Transverse colon (tissue), 4 donors: ENCODE results near the gene TAS2R3. TPM values are rescaled to one million over a fixed set of nuclear protein-coding genes. Genes with fewer than 3 reads are reported as not detected.
A peak's percentile ranks its signal among the peaks of the same experiment; 100 is the strongest.

Experiments
- DNase-seq: peaks from one replicate; pipeline ENCODE4 v3.0.0-alpha.2; 2019
- H3K27ac ChIP-seq, 4 donors: fragments of 200-600 bp; sonication (generic); 2 replicates each; pipeline ENCODE4 v1.5.1; 2016 to 2018; ENCODE audit warnings: inconsistent platforms in 4 of 4
- H3K27me3 ChIP-seq: fragments of 200-600 bp; sonication (generic); 2 replicates; pipeline ENCODE4 v1.5.1; 2017; ENCODE audit warnings: inconsistent platforms
- H3K36me3 ChIP-seq, 4 donors: fragments of 200-600 bp; sonication (generic); 2 replicates each; pipeline ENCODE4 v1.5.1; 2017 to 2019; ENCODE audit warnings: inconsistent platforms in 4 of 4
- H3K4me1 ChIP-seq, 4 donors: fragments of 200-600 bp; sonication (generic); 2 replicates each; pipeline ENCODE4 v1.5.1; 2017 to 2020; ENCODE audit warnings: inconsistent platforms in 4 of 4
- H3K4me3 ChIP-seq, 4 donors: fragments of 200-600 bp; sonication (generic); 1 replicate in 1 of 4; 2 replicates in 3 of 4; pipeline versions ENCODE4 v1.5.1 to v1.6.1; 2017 to 2019; ENCODE audit warnings: inconsistent platforms in 4 of 4
- H3K9me3 ChIP-seq, 2 donors: fragments of 200-600 bp; sonication (generic); 2 replicates each; pipeline ENCODE4 v1.5.1; 2017 to 2019; ENCODE audit warnings: inconsistent platforms in 2 of 2
- EP300 ChIP-seq: sonication (generic); formaldehyde crosslinking; IDR thresholded peaks from one replicate; pipeline ENCODE4 v1.6.1; 2017; ENCODE audit warnings: antibody characterized with exemption, low read depth
- POLR2A ChIP-seq: fragments of 450-650 bp; IDR thresholded peaks from one replicate; pipeline ENCODE4 v1.6.1; 2016; ENCODE audit warnings: antibody characterized with exemption, mild to moderate bottlenecking, moderate library complexity
- POLR2AphosphoS5 ChIP-seq, 3 donors: sonication (generic); formaldehyde crosslinking; IDR thresholded peaks; one replicate each; pipeline ENCODE4 v1.6.1; 2016; ENCODE audit warnings: antibody characterized with exemption in 3 of 3
- WGBS, 2 donors: methylation state at CpG; one replicate each; pipeline ENCODE4 v1.1.5; 2018; ENCODE audit warnings: low coverage in 1 of 2; 5-methylcytosine and 5-hydroxymethylcytosine counted together
- in situ Hi-C, 4 donors: fragments of 200-750 bp; cut with MboI; loops; one replicate each; pipeline versions ENCODE4 v1.15.0 to v1.15.1; 2017; ENCODE audit warnings: low sequenced_read_pairs in 3 of 4, low pct_ligation_motif_present in 1 of 4, low pct_unique_long_range_greater_than_20kb in 1 of 4
- intact Hi-C: fragments of 100-400 bp; cut with DNase I; formaldehyde crosslinking; loops from one replicate; pipeline ENCODE4 v1.15.1; 2023; ENCODE audit warnings: low total_unique reads
- total RNA-seq, 4 donors: library from RNA; depleted of rRNA; stranded (reverse); fragments of >200 nt; gene quantifications; one replicate each; pipeline ENCODE4 v1.1.0, GENCODE V29; 2016
- TF ChIP-seq, protein P1 (sequence below), 5 experiments: fragments of 200-600 bp in 3 of 5; fragments of 450-650 bp in 2 of 5; sonication (generic) in 3 of 5; IDR thresholded peaks; 1 replicate in 2 of 5; 2 replicates in 3 of 5; pipeline ENCODE4 v1.5.1; 2016 to 2017; ENCODE audit warnings: antibody characterized with exemption in 5 of 5, inconsistent platforms in 3 of 5, mild to moderate bottlenecking in 2 of 5, moderate library complexity in 1 of 5

The TAS2R3 gene
- total RNA-seq, 4 donors from 2014 or later: 2.3 to 7.5 (median 2.6) TPM; not detected in 1

DNA sequence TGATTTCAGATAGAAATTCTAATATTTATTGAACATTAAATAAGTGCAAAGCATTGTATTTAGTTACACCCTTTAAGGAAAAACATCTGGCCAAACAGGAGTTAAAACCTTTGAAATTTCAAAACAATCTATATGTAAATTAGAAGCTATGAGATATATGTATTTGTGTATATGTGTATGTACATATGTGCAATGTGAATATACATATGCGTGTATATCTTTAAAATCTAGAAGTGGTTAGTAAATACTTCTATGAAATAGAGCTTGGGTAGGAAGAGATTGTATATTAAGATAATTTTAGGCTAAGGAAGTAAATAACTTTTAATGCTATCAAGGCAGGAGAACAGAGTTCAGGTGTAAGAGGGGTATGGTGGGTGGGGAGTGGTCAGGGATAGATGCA, 46.4 kb upstream of the TAS2R3 start:
- H3K9me3 ChIP-seq: no peaks in the 10 kb centered on the region
- TF ChIP-seq EP300 (no peak), POLR2AphosphoS5 (IDR thresholded peaks at IDR 0.05) (no peak), POLR2A (no peak)
- TF ChIP-seq, protein P1, sequence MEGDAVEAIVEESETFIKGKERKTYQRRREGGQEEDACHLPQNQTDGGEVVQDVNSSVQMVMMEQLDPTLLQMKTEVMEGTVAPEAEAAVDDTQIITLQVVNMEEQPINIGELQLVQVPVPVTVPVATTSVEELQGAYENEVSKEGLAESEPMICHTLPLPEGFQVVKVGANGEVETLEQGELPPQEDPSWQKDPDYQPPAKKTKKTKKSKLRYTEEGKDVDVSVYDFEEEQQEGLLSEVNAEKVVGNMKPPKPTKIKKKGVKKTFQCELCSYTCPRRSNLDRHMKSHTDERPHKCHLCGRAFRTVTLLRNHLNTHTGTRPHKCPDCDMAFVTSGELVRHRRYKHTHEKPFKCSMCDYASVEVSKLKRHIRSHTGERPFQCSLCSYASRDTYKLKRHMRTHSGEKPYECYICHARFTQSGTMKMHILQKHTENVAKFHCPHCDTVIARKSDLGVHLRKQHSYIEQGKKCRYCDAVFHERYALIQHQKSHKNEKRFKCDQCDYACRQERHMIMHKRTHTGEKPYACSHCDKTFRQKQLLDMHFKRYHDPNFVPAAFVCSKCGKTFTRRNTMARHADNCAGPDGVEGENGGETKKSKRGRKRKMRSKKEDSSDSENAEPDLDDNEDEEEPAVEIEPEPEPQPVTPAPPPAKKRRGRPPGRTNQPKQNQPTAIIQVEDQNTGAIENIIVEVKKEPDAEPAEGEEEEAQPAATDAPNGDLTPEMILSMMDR (IDR thresholded peaks at IDR 0.05): no peak
- no peaks in the 10 kb centered on the region for H3K27me3 ChIP-seq
- no peak overlapping the region for H3K27ac ChIP-seq
- no peak for DNase-seq
- WGBS, 2 donors: 94 to 100% methylated on average over 1 of the region's 1 CpG
- H3K4me3 ChIP-seq: no peak overlapping the region
- H3K4me1 ChIP-seq: no peaks in the 10 kb centered on the region
- in situ Hi-C loops: no loop called here
- H3K36me3 ChIP-seq: no peaks in the 10 kb centered on the region
- intact Hi-C loops: no loop called here

DNA sequence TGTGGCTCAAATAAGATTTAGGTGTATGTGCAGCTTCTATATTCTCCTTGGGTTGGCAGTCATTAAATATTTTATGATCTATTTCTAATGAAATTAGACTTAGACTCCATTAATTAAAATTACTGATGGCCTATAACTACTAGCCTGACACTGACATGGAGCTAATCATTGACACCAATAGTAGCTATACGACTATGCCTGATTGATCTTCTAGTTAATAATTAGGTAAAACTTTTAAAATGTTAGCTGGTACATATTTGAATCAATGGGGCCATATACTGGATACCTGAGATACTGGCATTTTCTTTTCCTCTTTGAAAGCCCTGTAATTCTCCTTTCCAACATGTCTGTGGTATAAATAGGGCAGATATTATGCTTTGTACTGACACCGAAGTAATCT, 41.4 kb upstream of the TAS2R3 start:
- in situ Hi-C loops: no loop called here
- Histone ChIP-seq H3K9me3 (no peaks in the 10 kb centered on the region), H3K4me1 (no peaks in the 10 kb centered on the region), H3K36me3 (no peaks in the 10 kb centered on the region), H3K27ac (no peak overlapping the region), H3K27me3 (no peaks in the 10 kb centered on the region), H3K4me3 (no peak overlapping the region)
- intact Hi-C loops: no loop called here
- DNase-seq: no peak
- TF ChIP-seq POLR2A (no peak), POLR2AphosphoS5 (IDR thresholded peaks at IDR 0.05) (no peak), EP300 (no peak)
- TF ChIP-seq, protein P1 (IDR thresholded peaks at IDR 0.05): no peak
- WGBS, 2 donors: 70 to 90% methylated on average over 1 to 2 of the region's 2 CpGs

DNA sequence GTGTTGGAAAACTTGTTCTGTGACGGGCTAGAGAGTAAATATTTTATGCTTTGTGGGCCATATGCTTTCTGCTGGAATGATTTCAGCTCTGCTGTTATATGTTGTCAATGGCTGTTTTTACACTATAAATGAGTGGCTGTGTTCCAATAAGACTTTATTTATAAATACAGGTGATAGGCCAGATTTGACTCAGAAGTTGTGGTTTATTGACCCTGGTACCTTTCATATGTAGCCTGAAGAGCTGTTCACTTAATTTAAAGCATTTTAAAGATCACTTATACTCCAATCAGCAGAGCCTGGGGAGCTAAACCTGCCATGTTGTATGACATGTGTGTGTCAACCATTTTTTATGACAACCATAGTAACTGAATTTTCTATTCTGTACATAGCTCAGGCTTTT, 34.9 kb upstream of the TAS2R3 start:
- 91 to 100% methylated on average over 1 of the region's 1 CpG for WGBS, 2 donors
- no peak for DNase-seq
- TF ChIP-seq EP300: no peak
- no peak overlapping the region for H3K27ac ChIP-seq
- no peak overlapping the region for H3K4me3 ChIP-seq
- H3K36me3 ChIP-seq: no peaks in the 10 kb centered on the region
- intact Hi-C loops: no loop called here
- H3K27me3 ChIP-seq: no peaks in the 10 kb centered on the region
- in situ Hi-C loops: no loop called here
- no peaks in the 10 kb centered on the region for H3K9me3 ChIP-seq
- no peaks in the 10 kb centered on the region for H3K4me1 ChIP-seq

DNA sequence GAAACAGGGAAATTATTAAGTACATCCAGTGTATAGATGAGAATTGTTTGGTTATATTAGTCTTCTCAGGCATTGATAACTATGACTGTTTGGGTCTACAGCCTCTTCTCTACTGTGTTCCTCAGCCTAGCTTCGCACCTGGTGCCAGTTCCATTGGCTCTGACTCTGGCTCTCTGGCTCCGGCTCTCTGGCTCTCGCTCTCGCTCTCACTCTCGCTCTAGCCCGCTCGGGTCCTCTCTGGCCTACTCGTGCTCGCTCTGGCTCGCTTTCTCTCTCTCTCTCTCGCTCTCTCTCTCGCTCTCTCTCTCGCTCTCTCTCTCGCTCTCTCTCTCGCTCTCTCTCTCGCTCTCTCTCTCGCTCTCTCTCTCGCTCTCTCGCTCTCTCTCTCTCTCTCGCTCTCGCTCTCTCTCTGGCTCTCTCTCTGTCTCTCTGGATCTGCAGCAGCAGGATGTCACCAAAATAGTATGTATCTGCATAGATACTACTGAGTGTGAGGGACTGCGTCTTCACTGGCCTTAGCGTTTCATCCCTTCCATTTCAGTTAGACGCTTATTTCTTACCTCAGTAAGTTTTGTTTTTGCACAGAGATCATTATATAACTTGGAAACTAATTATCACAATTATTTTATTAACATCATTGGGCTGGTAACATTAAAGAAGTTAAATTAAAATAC, 32.3 kb upstream of the TAS2R3 start:
- intact Hi-C loops (no loop called here), in situ Hi-C loops (no loop called here)
- H3K27ac ChIP-seq: no peak overlapping the region
- no peaks in the 10 kb centered on the region for H3K4me1 ChIP-seq
- WGBS, 2 donors: 79 to 87% methylated on average over 6 to 24 of the region's 24 CpGs
- no peak for DNase-seq
- H3K9me3 ChIP-seq: no peaks in the 10 kb centered on the region
- H3K36me3 ChIP-seq: no peaks in the 10 kb centered on the region
- no peak overlapping the region for H3K4me3 ChIP-seq
- no peaks in the 10 kb centered on the region for H3K27me3 ChIP-seq
- TF ChIP-seq EP300 (no peak), POLR2AphosphoS5 (IDR thresholded peaks at IDR 0.05) (no peak), POLR2A (no peak)
- TF ChIP-seq, protein P1 (IDR thresholded peaks at IDR 0.05): peak in 1 of 5 experiments; percentile 15
